IPS DF 6.9 (cell line): ENCODE results near the gene STH.

Source experiments
- DNase-seq: peaks from one replicate; pipeline ENCODE4 v3.0.0-alpha.2; 2013; ENCODE audit warnings: low read depth, low spot score
- H3K27ac ChIP-seq: one replicate; pipeline ENCODE4 v1.5.1; 2013; ENCODE audit warnings: low read length, control low read depth
- H3K27me3 ChIP-seq: 2 replicates; pipeline ENCODE4 v1.6.1; 2013; ENCODE audit warnings: mild to moderate bottlenecking, low read length; ENCODE audit not compliant: control insufficient read depth, insufficient read depth
- H3K36me3 ChIP-seq: 2 replicates; pipeline ENCODE4 v1.6.1; 2013; ENCODE audit warnings: low read length; ENCODE audit not compliant: control insufficient read depth, insufficient read depth
- H3K4me1 ChIP-seq: 2 replicates; pipeline ENCODE4 v1.6.1; 2013; ENCODE audit warnings: low read length; ENCODE audit not compliant: control insufficient read depth, insufficient read depth
- H3K4me3 ChIP-seq: 2 replicates; pipeline ENCODE4 v1.5.1; 2013; ENCODE audit warnings: mild to moderate bottlenecking, low read length
- H3K9me3 ChIP-seq: 2 replicates; pipeline ENCODE4 v1.6.1; 2013; ENCODE audit warnings: low read length, inconsistent platforms; ENCODE audit not compliant: control insufficient read depth, insufficient read depth
- WGBS: extraction: QIAGEN DNeasy Blood & Tissue Kit; methylation state at CpG from one replicate; pipeline ENCODE4 v1.1.7; 2013; ENCODE audit warnings: mixed read lengths, missing lambda C conversion rate; ENCODE audit not compliant: insufficient read length, insufficient coverage; 5-methylcytosine and 5-hydroxymethylcytosine counted together

Gene STH

DNA sequence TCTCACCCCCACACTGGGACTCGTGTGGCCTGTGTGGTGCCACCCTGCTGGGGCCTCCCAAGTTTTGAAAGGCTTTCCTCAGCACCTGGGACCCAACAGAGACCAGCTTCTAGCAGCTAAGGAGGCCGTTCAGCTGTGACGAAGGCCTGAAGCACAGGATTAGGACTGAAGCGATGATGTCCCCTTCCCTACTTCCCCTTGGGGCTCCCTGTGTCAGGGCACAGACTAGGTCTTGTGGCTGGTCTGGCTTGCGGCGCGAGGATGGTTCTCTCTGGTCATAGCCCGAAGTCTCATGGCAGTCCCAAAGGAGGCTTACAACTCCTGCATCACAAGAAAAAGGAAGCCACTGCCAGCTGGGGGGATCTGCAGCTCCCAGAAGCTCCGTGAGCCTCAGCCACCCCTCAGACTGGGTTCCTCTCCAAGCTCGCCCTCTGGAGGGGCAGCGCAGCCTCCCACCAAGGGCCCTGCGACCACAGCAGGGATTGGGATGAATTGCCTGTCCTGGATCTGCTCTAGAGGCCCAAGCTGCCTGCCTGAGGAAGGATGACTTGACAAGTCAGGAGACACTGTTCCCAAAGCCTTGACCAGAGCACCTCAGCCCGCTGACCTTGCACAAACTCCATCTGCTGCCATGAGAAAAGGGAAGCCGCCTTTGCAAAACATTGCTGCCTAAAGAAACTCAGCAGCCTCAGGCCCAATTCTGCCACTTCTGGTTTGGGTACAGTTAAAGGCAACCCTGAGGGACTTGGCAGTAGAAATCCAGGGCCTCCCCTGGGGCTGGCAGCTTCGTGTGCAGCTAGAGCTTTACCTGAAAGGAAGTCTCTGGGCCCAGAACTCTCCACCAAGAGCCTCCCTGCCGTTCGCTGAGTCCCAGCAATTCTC is 27.4 kb downstream of the STH start:
- H3K9me3 ChIP-seq, result no peaks in the 10 kb centered on the region
- no peak for DNase-seq
- no CpG with 5 or more reads among the region's 17 CpGs for WGBS
- no peak overlapping the region for H3K27ac ChIP-seq
- H3K27me3 ChIP-seq, result no peaks in the 10 kb centered on the region
- H3K4me1 ChIP-seq, result 0 out of 2 replicates have a peak, but pooled peaks cover 2% of the 10 kb centered on the region
- peaks cover 7% of the 10 kb centered on the region for H3K36me3 ChIP-seq
- no peak overlapping the region for H3K4me3 ChIP-seq

- Histone ChIP-seq H3K27ac (no peak overlapping the region), H3K36me3 (peaks cover 12% of the 10 kb centered on the region), H3K4me3 (no peak overlapping the region), H3K4me1 (0 out of 2 replicates have a peak, but pooled peaks cover 2% of the 10 kb centered on the region), H3K27me3 (no peaks in the 10 kb centered on the region), H3K9me3 (no peaks in the 10 kb centered on the region)
- no peak for DNase-seq
- WGBS, result no CpG with 5 or more reads among the region's 12 CpGs
Observed at GRCh38 chr17:46027048-46027975, 28.3 kb downstream of the STH start.

DNA sequence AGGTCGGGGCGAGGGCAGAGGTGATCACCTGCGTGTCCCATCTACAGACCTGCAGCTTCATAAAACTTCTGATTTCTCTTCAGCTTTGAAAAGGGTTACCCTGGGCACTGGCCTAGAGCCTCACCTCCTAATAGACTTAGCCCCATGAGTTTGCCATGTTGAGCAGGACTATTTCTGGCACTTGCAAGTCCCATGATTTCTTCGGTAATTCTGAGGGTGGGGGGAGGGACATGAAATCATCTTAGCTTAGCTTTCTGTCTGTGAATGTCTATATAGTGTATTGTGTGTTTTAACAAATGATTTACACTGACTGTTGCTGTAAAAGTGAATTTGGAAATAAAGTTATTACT is 28.9 kb downstream of the STH start:
- WGBS, result no CpG with 5 or more reads among the region's 4 CpGs
- H3K36me3 ChIP-seq, result peaks cover 16% of the 10 kb centered on the region

GRCh38 chr17:46028374-46028773 is 29.3 kb downstream of the STH start:
- Histone ChIP-seq H3K36me3 (peaks cover 21% of the 10 kb centered on the region), H3K4me1 (0 out of 2 replicates have a peak, but pooled peaks cover 2% of the 10 kb centered on the region), H3K27ac (no peak overlapping the region), H3K4me3 (no peak overlapping the region), H3K9me3 (no peaks in the 10 kb centered on the region), H3K27me3 (no peaks in the 10 kb centered on the region)
- no CpG with 5 or more reads among the region's 3 CpGs for WGBS
- DNase-seq, result no peak

More for the DNA sequence above, 28.9 kb downstream of the STH start:
- no peaks in the 10 kb centered on the region for H3K9me3 ChIP-seq
- no peak for DNase-seq
- no peak overlapping the region for H3K27ac ChIP-seq
- 0 out of 2 replicates have a peak, but pooled peaks cover 2% of the 10 kb centered on the region for H3K4me1 ChIP-seq
- H3K27me3 ChIP-seq, result no peaks in the 10 kb centered on the region
- H3K4me3 ChIP-seq, result no peak overlapping the region

DNA sequence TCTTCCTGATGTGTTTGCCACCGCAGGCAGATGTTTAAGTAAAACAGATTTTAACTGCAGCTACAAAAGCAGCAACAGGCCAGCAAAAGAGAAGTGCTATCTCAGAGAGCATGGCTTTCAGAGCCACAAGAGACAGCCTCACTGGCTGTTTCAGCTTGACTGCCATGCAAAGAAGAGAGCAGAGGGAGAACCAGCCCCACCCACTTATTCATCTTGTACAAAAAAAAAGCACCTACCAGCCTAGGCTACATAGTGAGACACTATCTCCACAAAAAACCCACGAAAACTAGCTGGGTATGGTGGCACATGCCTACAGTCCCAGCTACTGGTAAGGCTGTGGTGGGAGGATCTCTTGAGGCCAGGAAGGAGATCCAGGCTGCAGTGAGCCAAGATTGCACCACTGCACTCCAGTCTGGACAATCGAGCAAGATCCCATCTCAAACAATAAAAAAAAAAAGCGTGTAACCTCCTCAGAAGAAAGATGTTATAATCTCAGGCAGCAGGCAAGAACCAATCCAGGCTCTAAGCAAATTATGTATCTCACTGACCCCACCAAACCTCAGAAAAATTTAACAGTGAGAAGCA is 30.0 kb downstream of the STH start:
- H3K27me3 ChIP-seq, result no peaks in the 10 kb centered on the region

DNA sequence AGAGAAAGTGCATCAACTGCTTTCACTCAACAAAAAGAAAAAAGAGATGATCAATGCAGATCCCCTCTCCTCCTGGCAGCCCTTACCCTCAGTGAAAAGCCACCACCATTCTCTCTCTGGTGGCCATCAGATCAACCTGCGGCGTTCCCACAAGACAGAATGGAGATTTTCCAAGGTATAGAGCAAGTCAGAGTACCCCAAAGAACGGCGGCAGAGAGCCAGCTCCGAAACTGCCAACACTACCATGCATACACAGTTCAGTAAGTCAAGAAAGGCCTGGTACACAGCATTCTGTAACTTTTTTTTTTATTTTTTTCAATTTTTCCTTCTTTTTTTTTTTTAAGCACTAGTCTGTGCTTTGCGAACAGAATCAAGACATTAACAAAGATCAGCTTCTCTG is 30.6 kb downstream of the STH start:
- H3K9me3 ChIP-seq, result no peaks in the 10 kb centered on the region
- 0 out of 2 replicates have a peak, but pooled peaks cover 2% of the 10 kb centered on the region for H3K4me1 ChIP-seq
- no peak for DNase-seq
- peaks cover 33% of the 10 kb centered on the region for H3K36me3 ChIP-seq
- no peak overlapping the region for H3K27ac ChIP-seq
- no CpG with 5 or more reads among the region's 6 CpGs for WGBS
- H3K4me3 ChIP-seq, result no peak overlapping the region
- H3K27me3 ChIP-seq, result no peaks in the 10 kb centered on the region

More for the DNA sequence above, 30.0 kb downstream of the STH start:
- no peak for DNase-seq
- WGBS, result no CpG with 5 or more reads among the region's 4 CpGs
- peaks cover 28% of the 10 kb centered on the region for H3K36me3 ChIP-seq
- H3K9me3 ChIP-seq, result no peaks in the 10 kb centered on the region
- H3K4me1 ChIP-seq, result 0 out of 2 replicates have a peak, but pooled peaks cover 2% of the 10 kb centered on the region
- no peak overlapping the region for H3K4me3 ChIP-seq
- no peak overlapping the region for H3K27ac ChIP-seq

GRCh38 chr17:46030752-46031151 is 31.7 kb downstream of the STH start:
- no peak overlapping the region for H3K4me3 ChIP-seq
- no peaks in the 10 kb centered on the region for H3K9me3 ChIP-seq
- DNase-seq, result no peak
- no peak overlapping the region for H3K27ac ChIP-seq
- H3K36me3 ChIP-seq, result peaks cover 36% of the 10 kb centered on the region
- 0 out of 2 replicates have a peak, but pooled peaks cover 2% of the 10 kb centered on the region for H3K4me1 ChIP-seq
- no CpG with 5 or more reads among the region's 3 CpGs for WGBS
- H3K27me3 ChIP-seq, result no peaks in the 10 kb centered on the region

GRCh38 chr17:46031440-46031839 is 32.4 kb downstream of the STH start:
- H3K27ac ChIP-seq, result no peak overlapping the region
- no peaks in the 10 kb centered on the region for H3K9me3 ChIP-seq
- no CpG with 5 or more reads among the region's 16 CpGs for WGBS
- 0 out of 2 replicates have a peak, but pooled peaks cover 2% of the 10 kb centered on the region for H3K4me1 ChIP-seq
- no peaks in the 10 kb centered on the region for H3K27me3 ChIP-seq
- DNase-seq, result no peak
- no peak overlapping the region for H3K4me3 ChIP-seq
- H3K36me3 ChIP-seq, result peaks cover 37% of the 10 kb centered on the region

DNA sequence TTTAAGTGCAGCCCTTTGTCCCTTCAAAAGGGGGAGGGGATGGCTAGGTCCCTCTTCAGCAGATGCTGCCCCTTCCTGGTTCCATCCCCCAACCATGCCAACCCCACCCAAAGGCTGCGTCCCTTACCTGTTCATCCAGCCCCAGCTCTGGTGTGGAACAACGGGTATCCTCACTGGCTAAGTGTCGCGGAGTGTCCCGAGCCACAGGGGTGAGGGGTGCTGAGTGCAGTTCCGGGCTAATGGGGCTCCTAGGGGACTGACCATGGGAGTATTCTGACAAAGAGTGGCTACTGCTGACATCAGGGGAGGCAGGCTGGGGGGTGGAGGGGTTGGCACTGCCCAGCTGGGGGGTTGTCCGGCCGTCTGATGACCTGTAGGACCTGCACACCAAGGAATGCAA is 32.9 kb downstream of the STH start:
- no peaks in the 10 kb centered on the region for H3K9me3 ChIP-seq
- no CpG with 5 or more reads among the region's 8 CpGs for WGBS
- H3K27ac ChIP-seq, result no peak overlapping the region
- no peaks in the 10 kb centered on the region for H3K27me3 ChIP-seq
- H3K36me3 ChIP-seq, result peaks cover 39% of the 10 kb centered on the region
- no peak overlapping the region for H3K4me3 ChIP-seq
- DNase-seq, result no peak
- H3K4me1 ChIP-seq, result 0 out of 2 replicates have a peak, but pooled peaks cover 2% of the 10 kb centered on the region

- no CpG with 5 or more reads among the region's 11 CpGs for WGBS
- H3K9me3 ChIP-seq, result no peaks in the 10 kb centered on the region
- H3K4me3 ChIP-seq, result no peak overlapping the region
- H3K27me3 ChIP-seq, result no peaks in the 10 kb centered on the region
- DNase-seq, result no peak
- H3K36me3 ChIP-seq, result peaks cover 45% of the 10 kb centered on the region
- no peak overlapping the region for H3K27ac ChIP-seq
- H3K4me1 ChIP-seq, result no peaks in the 10 kb centered on the region
Observed at GRCh38 chr17:46032909-46033308, 33.9 kb downstream of the STH start.
